Measurements from ENCODE around the gene KRT83. TPM values are rescaled to one million over a fixed set of nuclear protein-coding genes. Genes with fewer than 3 reads are reported as not detected.

KRT83 gene
- total RNA-seq, 1 experiment from 2014 or later, result not detected

- TF ChIP-seq EZH2 (IDR thresholded peaks at IDR 0.05; ENCODE audit: borderline replicate concordance, low read depth, low read length, poor library complexity, severe bottlenecking) (no peak), CTCF (conservative IDR thresholded peaks at IDR 0.05; ENCODE audit: low read depth, low read length) (no peak)
- CTCF ChIA-PET, result no interaction called here
- H3K27ac ChIP-seq (ENCODE audit: low read depth, low read length, poor library complexity, severe bottlenecking), result no peak overlapping the region
- no peaks in the 10 kb centered on the region for H3K9me3 ChIP-seq (ENCODE audit: low read depth, low read length, poor library complexity, severe bottlenecking)
- no peak for DNase-seq (ENCODE audit: low spot score)
- H3K36me3 ChIP-seq (ENCODE audit: insufficient read depth, low read length, poor library complexity, severe bottlenecking), result no peaks in the 10 kb centered on the region
- POLR2A ChIA-PET (ENCODE audit: low non-redundant PET), result no interaction called here
- no peak overlapping the region for H3K4me3 ChIP-seq (ENCODE audit: low read depth, low read length, poor library complexity, severe bottlenecking)
- no peaks in the 10 kb centered on the region for H3K4me1 ChIP-seq (ENCODE audit: insufficient read depth, low read length, poor library complexity, severe bottlenecking)
- H3K27me3 ChIP-seq (replicated peaks; ENCODE audit: insufficient read depth, low read depth, low read length, poor library complexity), result no peaks in the 10 kb centered on the region
- intact Hi-C loops (cut with micrococcal nuclease; ENCODE audit: unreplicated experiment), result no loop called here
- no TSS peak for BruUV-seq (replicated peaks)
These were observed 28.0 kb upstream of the KRT83 start for GRCh38 chr12:52349196-52349595.

- no peaks in the 10 kb centered on the region for H3K36me3 ChIP-seq (ENCODE audit: insufficient read depth, low read length, poor library complexity, severe bottlenecking)
- H3K4me1 ChIP-seq (ENCODE audit: insufficient read depth, low read length, poor library complexity, severe bottlenecking), result no peaks in the 10 kb centered on the region
- CTCF ChIA-PET, result no interaction called here
- POLR2A ChIA-PET (ENCODE audit: low non-redundant PET), result no interaction called here
- DNase-seq (ENCODE audit: low spot score), result no peak
- no peaks in the 10 kb centered on the region for H3K9me3 ChIP-seq (ENCODE audit: low read depth, low read length, poor library complexity, severe bottlenecking)
- no peaks in the 10 kb centered on the region for H3K27me3 ChIP-seq (replicated peaks; ENCODE audit: insufficient read depth, low read depth, low read length, poor library complexity)
- no peak overlapping the region for H3K4me3 ChIP-seq (ENCODE audit: low read depth, low read length, poor library complexity, severe bottlenecking)
- BruUV-seq (replicated peaks), result no TSS peak
- intact Hi-C loops (cut with micrococcal nuclease; ENCODE audit: unreplicated experiment), result no loop called here
- TF ChIP-seq CTCF (conservative IDR thresholded peaks at IDR 0.05; ENCODE audit: low read depth, low read length), result no peak
- no peak for TF ChIP-seq EZH2 (IDR thresholded peaks at IDR 0.05; ENCODE audit: borderline replicate concordance, low read depth, low read length, poor library complexity, severe bottlenecking)
- no peak overlapping the region for H3K27ac ChIP-seq (ENCODE audit: low read depth, low read length, poor library complexity, severe bottlenecking)
These were observed 26.6 kb upstream of the KRT83 start for GRCh38 chr12:52347551-52348510.

DNA sequence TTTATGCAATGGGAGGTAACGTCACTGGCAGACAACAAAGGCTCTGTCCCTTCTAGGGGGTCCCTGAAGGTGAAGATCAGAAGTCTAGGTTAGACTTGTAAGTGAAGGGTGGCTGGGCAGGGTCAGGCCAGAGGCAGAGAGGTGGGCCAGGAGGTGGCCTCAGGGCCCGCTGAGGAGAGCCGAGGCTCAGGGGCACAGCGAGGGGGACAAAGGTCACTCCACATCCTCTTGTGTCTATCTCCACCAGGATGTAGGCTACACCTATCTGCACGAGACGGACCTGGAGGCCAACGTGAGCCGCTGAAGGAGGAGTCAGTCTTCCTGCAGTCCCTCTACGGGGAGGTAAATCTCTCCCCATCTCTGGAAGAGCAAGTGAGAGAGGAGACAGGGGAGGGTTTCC is 25.8 kb upstream of the KRT83 start:
- no peaks in the 10 kb centered on the region for H3K9me3 ChIP-seq (ENCODE audit: low read depth, low read length, poor library complexity, severe bottlenecking)
- H3K4me3 ChIP-seq (ENCODE audit: low read depth, low read length, poor library complexity, severe bottlenecking), result no peak overlapping the region
- CTCF ChIA-PET, result no interaction called here

More for the DNA sequence above, 25.8 kb upstream of the KRT83 start:
- no TSS peak for BruUV-seq (replicated peaks)
- Histone ChIP-seq H3K27ac (ENCODE audit: low read depth, low read length, poor library complexity, severe bottlenecking) (no peak overlapping the region), H3K36me3 (ENCODE audit: insufficient read depth, low read length, poor library complexity, severe bottlenecking) (no peaks in the 10 kb centered on the region), H3K4me1 (ENCODE audit: insufficient read depth, low read length, poor library complexity, severe bottlenecking) (no peaks in the 10 kb centered on the region), H3K27me3 (replicated peaks; ENCODE audit: insufficient read depth, low read depth, low read length, poor library complexity) (no peaks in the 10 kb centered on the region)
- no peak for TF ChIP-seq CTCF (conservative IDR thresholded peaks at IDR 0.05; ENCODE audit: low read depth, low read length)
- no peak for TF ChIP-seq EZH2 (IDR thresholded peaks at IDR 0.05; ENCODE audit: borderline replicate concordance, low read depth, low read length, poor library complexity, severe bottlenecking)
- intact Hi-C loops (cut with micrococcal nuclease; ENCODE audit: unreplicated experiment), result no loop called here
- POLR2A ChIA-PET (ENCODE audit: low non-redundant PET), result no interaction called here
- no peak for DNase-seq (ENCODE audit: low spot score)

Measured in A673 (cell line).